GM12801 (cell line): ENCODE data around the gene SDCCAG8.

Experiments
- CTCF ChIP-seq: IDR thresholded peaks from one replicate; pipeline ENCODE4 v1.5.1; 2011; ENCODE audit warnings: control low read depth; ENCODE audit not compliant: insufficient read length; ENCODE audit errors: extremely low read depth

SDCCAG8 gene

GRCh38 chr1:243288062-243288461, 32.2 kb downstream of the SDCCAG8 start:
- no peak for TF ChIP-seq CTCF

- TF ChIP-seq CTCF, result no peak
These were observed 35.5 kb downstream of the SDCCAG8 start for GRCh38 chr1:243291292-243291691.

- TF ChIP-seq CTCF, result no peak
These were observed 36.3 kb downstream of the SDCCAG8 start for GRCh38 chr1:243292117-243292516.

GRCh38 chr1:243293941-243294722, 38.3 kb downstream of the SDCCAG8 start:
- TF ChIP-seq CTCF, result no peak

- TF ChIP-seq CTCF, result no peak
These were observed 38.9 kb downstream of the SDCCAG8 start for GRCh38 chr1:243294723-243295121.

GRCh38 chr1:243299069-243299468, 43.2 kb downstream of the SDCCAG8 start:
- no peak for TF ChIP-seq CTCF

GRCh38 chr1:243301059-243301458, 45.2 kb downstream of the SDCCAG8 start:
- no peak for TF ChIP-seq CTCF
